ENCODE results near the gene DHRS1. TPM values are rescaled to one million over a fixed set of nuclear protein-coding genes. Genes with fewer than 3 reads are reported as not detected.
"Not testable (repeated sequence)": the region's sequence is repeated elsewhere in the genome, so short reads cannot be mapped to it uniquely, and the experiment has no call there.

Gene DHRS1
- polyA plus RNA-seq, 3 donors, result 31.4 to 61.9 (median 37.9) TPM

DNA sequence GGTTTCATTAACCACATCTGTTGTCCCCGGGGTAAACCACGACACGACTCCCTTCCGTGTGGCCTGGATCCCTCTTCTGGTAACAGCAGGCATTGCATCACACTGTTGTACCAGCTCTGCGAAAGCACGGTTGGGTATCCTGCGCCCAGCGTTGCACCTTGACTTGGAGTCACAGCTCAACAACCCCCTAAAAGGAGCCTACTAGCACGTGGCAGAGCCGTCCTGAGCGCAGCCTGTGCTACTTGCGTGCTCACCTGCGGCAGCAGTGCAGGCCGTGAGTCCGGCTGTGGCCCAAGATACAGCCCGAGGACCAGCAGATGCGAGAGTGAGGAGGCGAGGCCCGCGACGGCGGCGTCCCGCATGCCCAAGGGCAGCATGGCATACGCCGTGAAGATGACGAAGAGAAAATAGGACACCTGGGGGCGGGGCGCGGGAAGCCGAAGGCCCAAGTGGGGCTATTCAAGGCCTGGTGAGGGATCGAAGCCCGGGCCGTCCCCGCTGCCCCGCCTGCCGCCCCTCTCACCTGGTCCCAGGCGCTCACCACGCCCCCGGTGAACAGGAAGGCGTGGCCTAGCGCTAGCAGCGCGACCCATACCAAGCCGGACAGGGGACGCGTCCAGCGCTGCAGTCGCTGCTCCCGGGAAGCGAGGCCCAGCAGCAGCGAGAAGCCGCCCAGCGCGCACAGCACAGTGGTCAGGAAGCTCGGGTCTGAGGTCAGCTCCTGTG, 32.9 kb upstream of the DHRS1 start:
- DNase-seq (ENCODE audit: extremely low read depth in 1 of 11, low read depth in 9 of 11, low spot score in 4 of 11), result peak in 5 of 11 donors; percentile 55 to 73 (median 71)

DNA sequence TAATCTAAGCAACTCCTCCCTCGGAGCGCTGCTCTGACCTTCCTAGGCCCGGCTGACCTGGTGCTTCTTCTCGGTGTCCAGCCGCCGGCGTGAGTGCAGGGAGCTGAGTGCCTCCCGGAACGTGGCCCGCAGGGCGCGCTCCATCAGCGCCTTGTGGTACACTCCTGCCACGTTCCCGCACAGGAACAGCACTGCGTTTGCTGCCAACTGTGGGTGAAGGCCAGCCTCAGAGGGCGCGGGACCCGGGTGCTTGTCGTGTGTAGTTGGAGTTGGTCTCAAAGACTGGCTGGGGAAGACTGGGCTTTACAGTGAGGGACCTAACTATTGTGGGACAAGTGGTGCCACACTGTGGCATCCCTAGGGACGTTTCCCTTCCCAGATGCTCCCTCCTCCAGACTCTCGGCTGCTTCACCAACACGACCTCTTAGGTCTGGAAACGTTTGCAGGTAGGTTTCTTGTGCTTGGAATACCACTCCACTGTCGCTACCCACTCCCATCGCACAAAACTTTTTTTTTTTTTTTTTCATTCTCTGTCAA, 32.2 kb upstream of the DHRS1 start:
- DNase-seq (ENCODE audit: extremely low read depth in 1 of 11, low read depth in 9 of 11, low spot score in 4 of 11), result no peak

GRCh38 chr14:24330973-24331674, 31.5 kb upstream of the DHRS1 start:
- no peak for DNase-seq (ENCODE audit: extremely low read depth in 1 of 11, low read depth in 9 of 11, low spot score in 4 of 11)

DNA sequence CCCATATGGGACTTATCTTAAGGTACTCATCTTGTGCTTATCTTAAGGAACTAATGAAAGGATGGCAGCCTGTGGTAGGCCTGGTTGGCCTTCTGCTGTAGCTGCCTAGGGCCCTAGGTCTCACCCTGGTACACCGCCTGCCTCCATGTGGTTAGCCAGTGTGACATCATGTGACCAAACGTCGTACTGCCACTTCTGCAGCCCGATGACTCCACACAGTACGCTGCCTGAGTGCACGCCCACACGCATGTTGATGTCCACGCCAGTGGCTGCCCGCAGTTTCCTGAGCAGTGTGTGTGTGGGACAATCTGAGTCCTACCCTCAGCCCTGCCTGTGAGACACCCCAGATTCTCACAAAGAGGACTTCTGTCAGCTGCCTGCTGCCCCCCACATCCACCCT, 30.2 kb upstream of the DHRS1 start:
- DNase-seq (ENCODE audit: extremely low read depth in 1 of 11, low read depth in 9 of 11, low spot score in 4 of 11), result no peak

DNA sequence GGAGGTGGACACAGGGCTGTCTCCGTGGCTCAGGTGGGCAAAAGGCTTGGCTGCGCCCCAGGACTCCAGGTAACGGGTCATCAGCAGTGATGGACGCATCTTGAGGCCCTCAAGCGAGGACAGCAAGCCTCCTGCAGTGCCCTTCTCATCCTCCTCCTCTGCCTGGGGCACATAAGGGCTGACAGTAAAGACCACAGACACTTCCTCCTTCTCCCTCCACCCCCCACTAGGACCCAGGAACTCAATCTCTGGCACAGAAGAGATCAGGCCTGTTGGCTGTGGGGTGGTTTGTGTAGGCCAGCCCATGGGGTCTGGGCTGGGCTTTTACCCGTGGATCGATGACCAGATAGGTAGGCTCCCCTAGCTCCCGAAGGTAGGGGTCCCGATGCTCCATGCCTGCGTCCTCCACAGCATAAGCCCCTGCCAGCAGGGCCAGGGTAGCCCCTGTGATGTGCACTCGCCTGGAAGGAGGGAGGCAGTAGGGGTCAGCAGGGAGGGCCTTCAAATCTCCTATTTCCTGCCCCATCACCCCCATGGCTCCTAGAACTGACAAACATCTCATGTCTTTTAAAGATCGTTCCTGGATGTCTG, 29.6 kb upstream of the DHRS1 start:
- DNase-seq (ENCODE audit: extremely low read depth in 1 of 11, low read depth in 9 of 11, low spot score in 4 of 11), result no peak

DNA sequence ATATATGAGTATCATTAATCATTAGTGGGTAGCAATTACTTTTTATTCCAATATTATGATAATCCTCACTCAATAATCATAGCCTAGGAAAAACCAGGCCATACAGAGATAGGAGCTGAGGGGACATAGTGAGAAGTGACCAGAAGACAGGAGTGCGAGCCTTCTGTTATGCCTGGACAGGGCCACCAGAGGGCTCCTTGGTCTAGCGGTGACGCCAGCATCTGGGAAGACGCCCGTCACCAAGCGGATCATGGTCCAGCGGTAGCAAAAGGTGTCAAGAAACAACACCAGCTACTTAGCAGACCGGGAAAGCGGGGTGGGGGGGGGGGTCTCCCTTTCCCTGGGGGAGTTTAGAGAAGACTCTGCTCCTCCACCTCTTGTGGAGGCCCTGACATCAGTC, 28.3 kb upstream of the DHRS1 start:
- not testable (repeated sequence) for DNase-seq (ENCODE audit: extremely low read depth in 1 of 11, low read depth in 9 of 11, low spot score in 4 of 11)

DNA sequence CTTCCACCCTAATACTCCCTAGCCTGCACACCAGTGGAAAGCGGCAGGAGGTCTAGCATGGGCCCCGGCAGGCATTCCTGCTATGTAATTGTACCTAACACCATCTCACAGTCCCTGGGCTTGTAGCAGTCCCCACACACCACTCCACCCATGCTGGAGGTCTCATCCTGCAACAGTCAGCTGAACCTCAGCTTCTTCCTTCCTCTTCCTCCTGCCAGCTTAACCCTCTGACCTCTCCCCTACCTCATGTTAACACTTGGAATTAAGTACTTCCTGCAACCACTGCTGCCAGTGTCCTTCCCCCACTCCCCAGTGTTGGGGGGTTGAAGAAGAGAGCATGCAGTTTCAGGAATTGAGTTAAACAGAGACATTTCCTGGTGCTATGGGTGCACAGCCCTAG, 27.7 kb upstream of the DHRS1 start:
- DNase-seq (ENCODE audit: extremely low read depth in 1 of 11, low read depth in 9 of 11, low spot score in 4 of 11), result no peak

DNA sequence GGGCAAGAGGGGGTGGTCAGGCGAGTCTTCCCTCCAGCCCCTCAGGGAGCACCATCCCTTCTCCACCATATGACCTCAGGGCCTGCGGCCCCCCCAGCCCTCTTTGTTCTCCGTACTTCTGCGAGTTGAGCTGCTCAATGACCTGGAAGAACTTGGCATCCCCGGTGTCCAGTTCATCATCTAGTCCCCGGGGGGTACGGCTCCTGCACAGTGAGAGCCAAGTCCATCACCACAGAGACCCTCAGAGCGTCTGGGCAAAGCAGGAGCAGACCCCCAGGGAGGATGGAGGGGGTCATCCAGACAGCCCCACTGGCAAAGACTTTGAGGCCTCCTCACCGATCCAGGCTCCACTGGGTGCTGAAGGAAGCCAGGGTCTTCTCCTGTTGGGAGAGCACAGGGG, 26.4 kb upstream of the DHRS1 start:
- DNase-seq (ENCODE audit: extremely low read depth in 1 of 11, low read depth in 9 of 11, low spot score in 4 of 11), result no peak

- DNase-seq (ENCODE audit: extremely low read depth in 1 of 11, low read depth in 9 of 11, low spot score in 4 of 11), result no peak
Measured at GRCh38 chr14:24325041-24325530, 25.5 kb upstream of the DHRS1 start.

DNA sequence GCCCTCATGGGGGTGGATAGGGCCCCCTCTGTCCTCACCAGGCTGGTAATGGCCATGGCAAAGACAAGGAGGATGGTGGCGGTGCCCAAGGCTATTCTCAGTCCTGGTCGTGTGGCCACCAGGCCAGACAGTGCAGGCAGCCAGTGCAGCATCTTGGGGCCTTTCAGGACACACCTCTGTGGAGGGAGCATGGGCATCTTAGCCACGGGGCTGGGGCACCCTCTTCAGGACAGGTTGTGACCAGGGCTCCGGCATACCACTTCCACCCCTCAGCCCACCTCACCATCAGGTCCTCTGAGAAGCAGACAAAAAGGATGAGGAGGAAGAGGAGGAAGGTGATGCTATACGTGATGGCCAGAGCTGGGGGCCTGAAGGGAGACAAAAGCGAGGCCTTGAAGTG, 24.4 kb upstream of the DHRS1 start:
- DNase-seq (ENCODE audit: extremely low read depth in 1 of 11, low read depth in 9 of 11, low spot score in 4 of 11), result no peak

DNA sequence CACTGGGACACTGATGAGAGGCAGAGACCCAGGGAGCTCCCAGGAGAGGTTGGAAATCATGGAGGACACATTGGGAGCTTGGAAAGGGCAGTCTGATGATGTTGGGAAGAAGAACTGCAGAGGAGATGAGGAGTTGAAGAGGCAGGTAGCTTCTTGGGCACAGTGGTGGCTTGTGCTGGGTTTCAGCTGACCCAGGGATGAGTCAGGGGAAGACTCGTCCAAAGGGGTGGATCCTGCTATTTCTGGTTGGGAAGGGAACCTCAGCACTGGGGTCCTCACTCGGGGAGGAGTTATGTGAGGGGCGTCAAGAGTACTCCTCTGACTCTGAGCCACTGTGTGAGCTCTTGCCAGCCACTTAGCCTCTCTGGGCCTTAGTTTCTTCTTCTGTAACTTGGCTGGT, 23.8 kb upstream of the DHRS1 start:
- DNase-seq (ENCODE audit: extremely low read depth in 1 of 11, low read depth in 9 of 11, low spot score in 4 of 11), result no peak

- DNase-seq (ENCODE audit: extremely low read depth in 1 of 11, low read depth in 9 of 11, low spot score in 4 of 11), result no peak
Measured at GRCh38 chr14:24322672-24323071, 23.1 kb upstream of the DHRS1 start.

- DNase-seq (ENCODE audit: extremely low read depth in 1 of 11, low read depth in 9 of 11, low spot score in 4 of 11), result no peak
Measured at GRCh38 chr14:24321212-24321975, 21.8 kb upstream of the DHRS1 start.

- DNase-seq (ENCODE audit: extremely low read depth in 1 of 11, low read depth in 9 of 11, low spot score in 4 of 11), result no peak
Measured at GRCh38 chr14:24317141-24317928, 17.8 kb upstream of the DHRS1 start.

- DNase-seq (ENCODE audit: extremely low read depth in 1 of 11, low read depth in 9 of 11, low spot score in 4 of 11), result no peak
Measured at GRCh38 chr14:24316597-24316950, 17.0 kb upstream of the DHRS1 start.

DNA sequence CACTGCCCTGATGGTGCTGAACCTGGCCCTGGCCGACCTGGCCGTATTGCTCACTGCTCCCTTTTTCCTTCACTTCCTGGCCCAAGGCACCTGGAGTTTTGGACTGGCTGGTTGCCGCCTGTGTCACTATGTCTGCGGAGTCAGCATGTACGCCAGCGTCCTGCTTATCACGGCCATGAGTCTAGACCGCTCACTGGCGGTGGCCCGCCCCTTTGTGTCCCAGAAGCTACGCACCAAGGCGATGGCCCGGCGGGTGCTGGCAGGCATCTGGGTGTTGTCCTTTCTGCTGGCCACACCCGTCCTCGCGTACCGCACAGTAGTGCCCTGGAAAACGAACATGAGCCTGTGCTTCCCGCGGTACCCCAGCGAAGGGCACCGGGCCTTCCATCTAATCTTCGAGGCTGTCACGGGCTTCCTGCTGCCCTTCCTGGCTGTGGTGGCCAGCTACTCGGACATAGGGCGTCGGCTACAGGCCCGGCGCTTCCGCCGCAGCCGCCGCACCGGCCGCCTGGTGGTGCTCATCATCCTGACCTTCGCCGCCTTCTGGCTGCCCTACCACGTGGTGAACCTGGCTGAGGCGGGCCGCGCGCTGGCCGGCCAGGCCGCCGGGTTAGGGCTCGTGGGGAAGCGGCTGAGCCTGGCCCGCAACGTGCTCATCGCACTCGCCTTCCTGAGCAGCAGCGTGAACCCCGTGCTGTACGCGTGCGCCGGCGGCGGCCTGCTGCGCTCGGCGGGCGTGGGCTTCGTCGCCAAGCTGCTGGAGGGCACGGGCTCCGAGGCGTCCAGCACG, 16.4 kb upstream of the DHRS1 start:
- no peak for DNase-seq (ENCODE audit: extremely low read depth in 1 of 11, low read depth in 9 of 11, low spot score in 4 of 11)

- no peak for DNase-seq (ENCODE audit: extremely low read depth in 1 of 11, low read depth in 9 of 11, low spot score in 4 of 11)
Measured at GRCh38 chr14:24315243-24315806, 15.7 kb upstream of the DHRS1 start.

All from renal cortex interstitium (tissue), 11 donors.